HepG2 (cell line): ENCODE results near the gene UCKL1. TPM values are rescaled to one million over a fixed set of nuclear protein-coding genes. Genes with fewer than 3 reads are reported as not detected.

Experiments used
- ELF3 ChIP-seq: IDR thresholded peaks from 2 replicates; pipeline ENCODE4 v1.6.1; 2016; ENCODE audit warnings: missing genetic modification reagents, missing compliant biosample characterization
- GTF2F1 ChIP-seq: fragments of 150-350 bp; IDR thresholded peaks from 2 replicates; pipeline ENCODE4 v1.6.1; 2014; ENCODE audit warnings: low read length
- HDAC1 ChIP-seq: sonication (generic); formaldehyde crosslinking; IDR thresholded peaks from 2 replicates; pipeline ENCODE4 v1.5.1; 2020; ENCODE audit warnings: mild to moderate bottlenecking, missing genetic modification reagents
- IKZF4 ChIP-seq: sonication (generic); formaldehyde crosslinking; IDR thresholded peaks from 2 replicates; pipeline ENCODE4 v1.5.1; 2020; ENCODE audit warnings: borderline replicate concordance, mild to moderate bottlenecking, low read depth, missing genetic modification reagents; ENCODE audit errors: not compliant biosample characterization
- KLF16 ChIP-seq, 2 experiments: sonication (generic) in 1 of 2; formaldehyde crosslinking in 1 of 2; IDR thresholded peaks; 2 replicates each; pipeline versions ENCODE4 v1.6.1 to v1.8.0; 2016 to 2023; ENCODE audit warnings: missing genetic modification reagents in 2 of 2, missing compliant biosample characterization in 1 of 2
- MEIS1 ChIP-seq: sonication (generic); formaldehyde crosslinking; IDR thresholded peaks from 2 replicates; pipeline ENCODE4 v1.9.0; 2021; ENCODE audit warnings: mild to moderate bottlenecking, missing genetic modification reagents, moderate library complexity, borderline replicate concordance
- MIXL1 ChIP-seq: IDR thresholded peaks from 2 replicates; pipeline ENCODE4 v1.6.1; 2016
- RFXAP ChIP-seq: sonication (generic); formaldehyde crosslinking; IDR thresholded peaks from 2 replicates; pipeline ENCODE4 v1.4.0; 2020; ENCODE audit warnings: missing genetic modification reagents, borderline replicate concordance
- SNAPC2 ChIP-seq: sonication (generic); formaldehyde crosslinking; IDR thresholded peaks from 2 replicates; pipeline ENCODE4 v1.8.1; 2022; ENCODE audit warnings: mild to moderate bottlenecking, missing genetic modification reagents
- ZNF124 ChIP-seq: sonication (generic); formaldehyde crosslinking; IDR thresholded peaks from 2 replicates; pipeline ENCODE4 v1.4.0; 2020; ENCODE audit warnings: missing genetic modification reagents
- ZNF354B ChIP-seq: sonication (generic); formaldehyde crosslinking; IDR thresholded peaks from 2 replicates; pipeline ENCODE4 v1.8.0; 2022; ENCODE audit warnings: mild to moderate bottlenecking, missing genetic modification reagents
- ZNF382 ChIP-seq: sonication (generic); formaldehyde crosslinking; IDR thresholded peaks from 2 replicates; pipeline ENCODE4 v1.5.0; 2020; ENCODE audit warnings: missing genetic modification reagents, mild to moderate bottlenecking, borderline replicate concordance
- ZNF441 ChIP-seq: sonication (generic); formaldehyde crosslinking; IDR thresholded peaks from 2 replicates; pipeline ENCODE4 v1.7.0; 2021; ENCODE audit warnings: missing genetic modification reagents, borderline replicate concordance
- ZNF550 ChIP-seq: sonication (generic); formaldehyde crosslinking; IDR thresholded peaks from 2 replicates; pipeline ENCODE4 v1.4.0; 2020; ENCODE audit warnings: mild to moderate bottlenecking, missing genetic modification reagents, borderline replicate concordance
- ZNF567 ChIP-seq: sonication (generic); formaldehyde crosslinking; IDR thresholded peaks from 2 replicates; pipeline ENCODE4 v1.8.1; 2023; ENCODE audit warnings: mild to moderate bottlenecking, missing genetic modification reagents, borderline replicate concordance
- ZNF674 ChIP-seq: sonication (generic); formaldehyde crosslinking; IDR thresholded peaks from 2 replicates; pipeline ENCODE4 v1.5.0; 2020; ENCODE audit warnings: low read depth, mild to moderate bottlenecking, missing genetic modification reagents
- ZNF768 ChIP-seq: sonication (generic); formaldehyde crosslinking; IDR thresholded peaks from 2 replicates; pipeline ENCODE4 v1.4.0; 2020; ENCODE audit warnings: missing genetic modification reagents
- ZSCAN29 ChIP-seq: sonication (generic); formaldehyde crosslinking; conservative IDR thresholded peaks from 2 replicates; pipeline ENCODE4 v1.4.0; 2020; ENCODE audit warnings: mild to moderate bottlenecking, missing genetic modification reagents
- polyA plus RNA-seq, 8 experiments: library from polyadenylated mRNA; depleted of rRNA in 3 of 8; stranded (reverse) in 7 of 8; unstranded in 1 of 8; fragments of >200 nt; fragmentation: Illumina TruSeq in 4 of 8; extraction: Trizol in 4 of 8; gene quantifications; 2 replicates each; pipeline versions ENCODE4 v1.2.1 to v1.2.3, GENCODE V29; 2011 to 2016; ENCODE audit warnings: low read depth in 4 of 8, missing spikeins in 1 of 8, mixed read lengths in 1 of 8; ENCODE audit not compliant: insufficient read depth in 1 of 8
- total RNA-seq, 5 experiments: library from RNA; depleted of rRNA; stranded (reverse); fragments of >200 nt; fragmentation: Illumina TruSeq; extraction: Trizol; gene quantifications; 2 replicates each; pipeline ENCODE4 v1.2.3, GENCODE V29; 2016; ENCODE audit warnings: low read depth in 1 of 5
- TF ChIP-seq, protein P1 (sequence below): sonication (generic); formaldehyde crosslinking; IDR thresholded peaks from 2 replicates; pipeline ENCODE4 v1.4.0; 2020; ENCODE audit warnings: missing genetic modification reagents, borderline replicate concordance
- TF ChIP-seq, protein P2 (sequence below): sonication (generic); formaldehyde crosslinking; IDR thresholded peaks from 2 replicates; pipeline ENCODE4 v1.5.0; 2020; ENCODE audit warnings: mild to moderate bottlenecking, low read depth, missing genetic modification reagents, borderline replicate concordance
- TF ChIP-seq, protein P3 (sequence below): sonication (generic); formaldehyde crosslinking; IDR thresholded peaks from 2 replicates; pipeline ENCODE4 v1.5.1; 2020; ENCODE audit warnings: mild to moderate bottlenecking, missing genetic modification reagents, borderline replicate concordance

UCKL1 gene
- total and polyA plus RNA-seq, 2 of the 13 experiments (the other 11 are each of a cell fraction or from before 2014, with no cell fraction given): 50.2 to 126 TPM

DNA sequence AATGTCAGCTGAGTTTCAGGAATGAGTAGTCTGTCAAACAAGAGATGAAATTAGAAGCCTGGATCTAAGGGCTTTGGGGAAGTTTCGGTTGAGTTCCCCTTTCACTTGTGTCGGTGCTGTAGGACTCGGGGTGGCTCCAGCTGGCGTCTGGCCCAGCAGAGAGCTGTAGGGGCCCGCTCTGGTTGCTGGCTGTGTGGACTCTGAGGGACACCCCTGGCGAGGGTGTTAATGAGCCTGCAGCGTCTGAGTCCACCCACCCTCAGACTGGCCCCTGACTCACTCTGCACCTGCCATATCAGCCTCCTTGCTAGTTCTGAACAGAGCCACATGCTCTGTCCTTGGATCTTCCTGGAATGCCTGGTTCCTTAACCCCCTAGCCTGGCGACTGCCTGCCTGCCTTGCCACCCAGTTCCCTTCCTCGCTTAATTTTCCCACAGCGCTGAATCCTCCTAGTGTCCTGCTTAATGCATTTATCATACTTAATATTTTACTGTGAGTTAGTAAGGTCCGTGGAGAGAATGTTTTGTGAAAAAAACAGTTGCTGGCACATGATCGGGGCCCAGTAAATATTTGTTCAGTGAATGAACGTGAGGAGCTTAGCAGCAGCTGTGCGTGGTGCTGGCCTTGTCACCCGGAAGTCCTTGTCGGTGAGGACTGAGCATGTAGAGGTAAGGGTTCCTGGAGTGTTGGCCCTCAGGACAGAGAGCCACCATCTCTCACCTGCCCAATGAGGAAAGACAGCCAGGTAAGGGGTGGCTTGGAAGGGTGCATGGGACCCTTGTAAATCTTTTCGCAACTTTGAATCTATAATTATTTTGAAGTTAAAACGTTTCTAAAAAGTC is 59.7 kb downstream of the UCKL1 start (continued):
- TF ChIP-seq, protein P1, sequence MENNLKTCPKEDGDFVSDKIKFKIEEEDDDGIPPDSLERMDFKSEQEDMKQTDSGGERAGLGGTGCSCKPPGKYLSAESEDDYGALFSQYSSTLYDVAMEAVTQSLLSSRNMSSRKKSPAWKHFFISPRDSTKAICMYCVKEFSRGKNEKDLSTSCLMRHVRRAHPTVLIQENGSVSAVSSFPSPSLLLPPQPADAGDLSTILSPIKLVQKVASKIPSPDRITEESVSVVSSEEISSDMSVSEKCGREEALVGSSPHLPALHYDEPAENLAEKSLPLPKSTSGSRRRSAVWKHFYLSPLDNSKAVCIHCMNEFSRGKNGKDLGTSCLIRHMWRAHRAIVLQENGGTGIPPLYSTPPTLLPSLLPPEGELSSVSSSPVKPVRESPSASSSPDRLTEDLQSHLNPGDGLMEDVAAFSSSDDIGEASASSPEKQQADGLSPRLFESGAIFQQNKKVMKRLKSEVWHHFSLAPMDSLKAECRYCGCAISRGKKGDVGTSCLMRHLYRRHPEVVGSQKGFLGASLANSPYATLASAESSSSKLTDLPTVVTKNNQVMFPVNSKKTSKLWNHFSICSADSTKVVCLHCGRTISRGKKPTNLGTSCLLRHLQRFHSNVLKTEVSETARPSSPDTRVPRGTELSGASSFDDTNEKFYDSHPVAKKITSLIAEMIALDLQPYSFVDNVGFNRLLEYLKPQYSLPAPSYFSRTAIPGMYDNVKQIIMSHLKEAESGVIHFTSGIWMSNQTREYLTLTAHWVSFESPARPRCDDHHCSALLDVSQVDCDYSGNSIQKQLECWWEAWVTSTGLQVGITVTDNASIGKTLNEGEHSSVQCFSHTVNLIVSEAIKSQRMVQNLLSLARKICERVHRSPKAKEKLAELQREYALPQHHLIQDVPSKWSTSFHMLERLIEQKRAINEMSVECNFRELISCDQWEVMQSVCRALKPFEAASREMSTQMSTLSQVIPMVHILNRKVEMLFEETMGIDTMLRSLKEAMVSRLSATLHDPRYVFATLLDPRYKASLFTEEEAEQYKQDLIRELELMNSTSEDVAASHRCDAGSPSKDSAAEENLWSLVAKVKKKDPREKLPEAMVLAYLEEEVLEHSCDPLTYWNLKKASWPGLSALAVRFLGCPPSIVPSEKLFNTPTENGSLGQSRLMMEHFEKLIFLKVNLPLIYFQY (CRISPR knock-in tag): peak; percentile 57; the same call in 1 of the 2 replicates
- TF ChIP-seq ZNF674 (CRISPR knock-in tag) (no peak), RFXAP (CRISPR knock-in tag) (peak; percentile 81; the same call in 1 of the 2 replicates), SNAPC2 (peak; percentile 85; the same call in 1 of the 2 replicates), ZNF550 (CRISPR knock-in tag) (0 out of 2 replicates have a peak, but pooled peaks have one; percentile 85), ZNF354B (peak; percentile 97), ZNF124 (CRISPR knock-in tag) (no peak; the same call in none of the 2 replicates), MEIS1 (no peak; the same call in 1 of the 2 replicates), ZNF382 (CRISPR knock-in tag) (no peak), ZNF768 (CRISPR knock-in tag) (peak; percentile 51; the same call in 1 of the 2 replicates), MIXL1 (CRISPR knock-in tag) (no peak), KLF16 (CRISPR knock-in tag; IDR thresholded peaks at IDR 0.05) (peak in 1 of 2 experiments; percentile 81; a peak in 2 of 4 replicates), GTF2F1 (no peak), ELF3 (CRISPR knock-in tag) (peak; percentile 98), ZSCAN29 (CRISPR knock-in tag) (peak; percentile 79; the same call in 1 of the 2 replicates), ZNF441 (CRISPR knock-in tag) (peak; percentile 46; the same call in 1 of the 2 replicates), ZNF567 (CRISPR knock-in tag) (0 out of 2 replicates have a peak, but pooled peaks have one; percentile 21), HDAC1 (peak; percentile 96), IKZF4 (peak; percentile 84)
- TF ChIP-seq, protein P2, sequence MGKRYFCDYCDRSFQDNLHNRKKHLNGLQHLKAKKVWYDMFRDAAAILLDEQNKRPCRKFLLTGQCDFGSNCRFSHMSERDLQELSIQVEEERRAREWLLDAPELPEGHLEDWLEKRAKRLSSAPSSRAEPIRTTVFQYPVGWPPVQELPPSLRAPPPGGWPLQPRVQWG (CRISPR knock-in tag): no peak
- TF ChIP-seq, protein P3, sequence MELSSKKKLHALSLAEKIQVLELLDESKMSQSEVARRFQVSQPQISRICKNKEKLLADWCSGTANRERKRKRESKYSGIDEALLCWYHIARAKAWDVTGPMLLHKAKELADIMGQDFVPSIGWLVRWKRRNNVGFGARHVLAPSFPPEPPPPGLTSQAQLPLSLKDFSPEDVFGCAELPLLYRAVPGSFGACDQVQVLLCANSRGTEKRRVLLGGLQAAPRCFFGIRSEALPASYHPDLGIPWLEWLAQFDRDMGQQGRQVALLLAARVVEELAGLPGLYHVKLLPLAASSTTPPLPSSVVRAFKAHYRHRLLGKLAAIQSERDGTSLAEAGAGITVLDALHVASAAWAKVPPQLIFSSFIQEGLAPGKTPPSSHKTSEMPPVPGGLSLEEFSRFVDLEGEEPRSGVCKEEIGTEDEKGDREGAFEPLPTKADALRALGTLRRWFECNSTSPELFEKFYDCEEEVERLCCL (CRISPR knock-in tag): no peak
